GM21786 (cell line): Measurements from ENCODE around the gene PTPRM.

Experiments
- ATAC-seq: cut with Tn5 transposase; IDR thresholded peaks from one replicate; pipeline ENCODE4 v1.9.1; 2021; ENCODE audit not compliant: unreplicated experiment

The PTPRM gene

DNA sequence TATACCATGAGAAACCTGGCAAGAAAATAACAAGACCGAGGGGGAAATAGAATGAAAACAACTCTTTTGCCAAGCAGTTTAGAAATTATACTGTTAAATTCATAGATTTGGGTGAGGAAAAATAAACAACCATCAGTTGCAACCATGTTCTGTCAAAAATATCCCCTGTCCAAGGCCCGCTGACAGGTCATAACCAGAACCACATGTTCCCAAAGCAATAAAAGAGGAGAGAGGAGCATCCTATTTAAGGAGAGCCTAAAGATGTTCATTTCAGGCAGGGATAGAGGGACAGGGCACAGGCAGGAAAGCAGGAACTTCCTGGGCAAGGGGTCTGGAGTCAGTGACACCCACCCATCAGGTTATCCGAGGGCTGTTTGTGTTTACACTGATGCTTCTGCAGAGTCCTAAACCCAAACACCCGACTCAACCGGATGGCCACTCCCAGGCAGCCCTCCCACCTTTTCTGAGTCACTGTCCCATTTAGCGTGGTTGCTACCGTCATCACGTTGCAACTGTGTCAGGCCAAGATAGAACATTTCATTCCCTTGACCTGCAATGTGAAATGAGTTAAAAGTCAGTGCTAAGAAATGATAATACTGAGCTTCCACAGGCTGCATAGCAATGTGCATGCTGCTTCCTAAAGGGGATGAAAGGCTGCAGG is 573.9 kb downstream of the PTPRM start:
- no peak for ATAC-seq

DNA sequence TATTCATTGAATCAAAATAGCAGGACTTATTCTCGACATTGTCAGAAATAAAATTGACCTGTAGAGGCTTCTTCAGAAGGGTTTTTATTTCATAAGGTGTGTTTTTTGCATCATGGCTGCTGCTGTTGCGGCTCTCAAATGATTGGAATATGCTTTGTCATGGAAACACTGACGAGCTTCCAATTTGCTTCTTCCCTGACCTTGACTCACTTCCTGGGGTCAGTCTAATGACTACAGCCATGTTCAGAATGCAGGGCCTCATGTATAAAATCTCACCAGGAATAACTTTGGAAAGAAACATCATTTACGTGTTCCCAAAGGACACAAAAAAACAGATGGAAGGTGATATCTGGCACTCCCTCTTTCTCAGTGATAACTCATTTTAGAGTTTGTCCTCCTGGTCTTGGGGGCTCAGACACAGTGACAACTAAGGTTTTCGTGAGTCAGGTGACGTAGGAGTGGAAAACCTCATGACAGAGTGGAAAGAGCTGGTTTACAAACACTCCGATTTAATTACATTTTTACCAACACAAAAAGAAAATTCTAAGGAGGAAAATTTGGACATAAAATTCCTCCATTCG is 575.1 kb downstream of the PTPRM start:
- no peak for ATAC-seq

DNA sequence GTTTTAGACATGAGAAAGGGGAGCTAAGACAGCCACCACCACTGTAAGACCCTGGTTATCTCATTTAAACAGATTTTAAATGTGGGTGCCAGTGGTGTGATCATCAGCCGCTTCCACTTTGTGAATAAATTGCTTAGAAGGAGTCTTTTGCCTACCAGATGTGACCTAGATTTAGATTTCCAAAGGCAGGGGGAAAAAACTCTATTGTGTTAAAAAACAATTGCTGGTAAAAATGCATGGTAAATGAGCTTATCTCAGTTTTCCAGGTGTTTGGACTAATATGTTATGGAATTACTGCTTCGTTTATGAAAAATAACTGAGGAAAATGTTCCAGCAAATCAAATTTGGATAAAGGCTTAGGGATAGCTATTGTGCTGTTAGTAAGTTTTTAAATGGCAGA is 575.8 kb downstream of the PTPRM start:
- no peak for ATAC-seq

DNA sequence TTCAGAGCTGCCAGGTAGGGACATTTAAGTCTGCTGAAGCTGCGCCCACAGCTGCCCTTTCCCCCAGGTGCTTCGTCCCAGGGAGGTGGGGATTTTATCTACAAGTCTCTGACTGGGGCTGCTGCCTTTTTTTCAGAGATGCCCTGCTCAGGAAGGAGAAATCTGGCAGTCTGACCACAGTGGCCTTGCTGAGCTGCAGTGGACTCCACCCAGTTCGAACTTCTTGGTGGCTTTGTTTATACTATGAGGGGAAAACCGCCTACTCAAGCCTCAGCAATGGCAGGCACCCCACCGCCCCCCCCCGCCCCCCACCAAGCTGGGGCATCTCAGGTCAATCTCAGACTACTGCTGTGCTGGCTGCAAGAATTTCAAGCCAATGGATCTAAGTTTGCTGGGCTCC is 584.1 kb downstream of the PTPRM start:
- ATAC-seq, result no peak

DNA sequence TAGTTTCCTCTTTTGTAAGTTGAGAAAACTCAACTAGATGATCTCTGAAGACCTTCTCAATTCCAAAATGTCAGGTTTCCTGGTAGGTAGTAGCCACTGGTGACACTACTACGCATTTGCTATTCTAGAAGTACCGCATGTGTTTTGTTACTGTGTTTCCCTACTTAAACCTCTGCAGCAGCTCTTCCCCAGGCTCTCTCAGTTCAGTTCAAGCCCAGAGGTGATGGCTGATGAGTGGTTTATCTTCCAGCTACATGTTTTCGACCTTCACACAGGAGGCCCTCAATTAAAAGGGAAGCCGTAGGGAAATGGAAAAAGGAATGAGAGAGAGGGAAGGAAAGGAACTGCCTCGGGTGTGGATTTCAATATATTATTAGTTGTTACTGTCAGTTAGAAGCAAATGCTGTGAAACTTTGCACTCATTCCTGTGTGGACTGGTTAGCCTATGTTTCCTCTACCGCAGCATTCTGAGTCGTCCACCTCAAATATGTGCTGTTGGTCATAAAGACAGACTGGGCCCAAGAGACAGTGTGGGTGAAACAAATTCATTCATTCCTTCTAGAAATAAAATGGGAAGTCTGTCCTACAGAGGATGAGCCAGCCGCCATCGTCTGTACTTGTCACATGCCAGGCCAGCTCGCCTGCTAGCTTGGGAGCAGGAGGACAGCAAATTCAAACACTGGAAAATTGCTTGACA is 586.9 kb downstream of the PTPRM start:
- no peak for ATAC-seq

DNA sequence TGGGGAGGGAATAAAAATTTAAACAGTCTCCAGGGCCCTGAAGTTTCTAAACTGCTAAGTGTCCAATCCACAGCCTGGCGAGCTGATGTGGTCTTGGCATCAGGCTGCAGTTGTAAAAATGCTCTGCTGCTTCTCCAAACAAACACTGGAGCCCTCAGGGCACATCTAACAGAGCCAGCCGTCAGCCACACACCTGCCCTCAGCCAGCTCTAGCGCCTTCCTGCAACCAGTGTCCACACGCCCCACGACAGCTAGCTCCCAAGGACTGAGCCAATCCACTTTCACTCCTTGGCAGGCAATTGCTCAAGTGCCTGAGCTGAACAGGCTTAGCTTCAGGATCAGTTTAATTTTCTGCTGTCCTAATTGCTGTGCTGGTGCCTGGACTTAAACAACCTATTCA is 595.7 kb downstream of the PTPRM start:
- ATAC-seq, result no peak

DNA sequence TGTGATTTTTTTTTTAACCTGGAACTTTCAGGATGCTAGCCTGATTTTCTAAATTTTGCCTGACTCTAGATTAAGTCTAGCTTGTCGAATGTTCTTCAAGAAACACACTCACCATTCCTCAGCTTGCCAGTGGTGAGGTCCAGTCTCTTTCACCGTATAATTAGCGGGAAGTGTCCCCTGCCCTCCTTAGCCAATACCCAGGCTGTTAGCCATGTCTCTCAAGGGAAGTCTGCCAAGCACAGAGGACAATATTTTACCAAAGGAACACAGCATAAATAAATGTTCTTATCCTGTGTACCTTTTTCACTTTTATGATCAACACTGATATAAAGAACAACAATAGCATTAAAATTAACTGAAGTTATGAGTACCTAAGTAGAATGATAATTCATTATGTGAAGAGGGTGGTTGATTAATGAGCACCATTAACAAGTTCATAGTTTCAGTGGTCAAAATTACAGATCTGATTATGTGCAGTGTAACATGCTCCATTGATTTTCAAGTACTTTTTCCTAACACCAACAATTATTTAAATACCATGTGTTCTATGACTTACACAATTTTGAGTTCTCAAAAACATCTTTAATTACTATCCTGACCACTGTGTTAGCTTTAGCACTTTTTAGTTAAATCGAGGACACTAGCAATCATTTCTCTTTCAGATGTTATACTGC is 596.3 kb downstream of the PTPRM start:
- ATAC-seq, result no peak

DNA sequence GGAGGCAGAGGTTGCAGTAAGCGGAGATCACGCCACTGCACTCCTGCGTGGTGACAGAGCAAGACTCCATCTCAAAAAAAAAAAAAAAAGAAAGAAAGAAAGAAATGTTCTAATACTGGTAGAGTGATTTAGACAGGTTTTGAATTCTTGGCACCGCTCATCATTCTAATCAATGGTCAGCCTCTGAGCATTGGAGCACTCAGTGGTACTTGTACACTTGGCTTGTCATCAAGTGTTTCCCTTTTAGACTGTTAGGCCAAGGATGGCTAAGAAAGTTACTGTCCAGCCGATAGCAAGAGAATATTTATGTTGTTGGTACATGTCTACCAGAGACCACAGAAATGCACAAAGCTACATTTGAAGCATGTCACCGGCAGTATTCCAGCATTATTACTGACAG is 598.0 kb downstream of the PTPRM start:
- ATAC-seq, result no peak

DNA sequence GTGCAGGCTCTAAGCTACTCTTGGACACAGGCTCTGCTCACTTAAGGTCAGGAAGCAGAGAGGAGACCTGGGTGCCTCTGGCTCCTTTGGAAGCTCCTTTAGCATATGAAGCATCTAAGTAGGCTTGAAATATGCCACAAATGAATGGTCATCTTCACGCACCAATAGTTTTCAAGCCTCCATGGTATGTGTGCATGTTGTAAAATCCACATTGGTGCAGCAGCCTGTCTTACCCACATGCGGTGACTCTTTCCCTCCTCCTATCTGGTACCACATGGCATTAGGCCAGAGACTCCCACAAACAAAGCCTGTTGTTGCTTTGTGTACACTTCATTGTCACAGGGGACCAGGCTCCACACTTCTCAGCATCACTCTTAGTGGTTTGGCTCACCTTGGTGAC is 599.9 kb downstream of the PTPRM start:
- no peak for ATAC-seq

DNA sequence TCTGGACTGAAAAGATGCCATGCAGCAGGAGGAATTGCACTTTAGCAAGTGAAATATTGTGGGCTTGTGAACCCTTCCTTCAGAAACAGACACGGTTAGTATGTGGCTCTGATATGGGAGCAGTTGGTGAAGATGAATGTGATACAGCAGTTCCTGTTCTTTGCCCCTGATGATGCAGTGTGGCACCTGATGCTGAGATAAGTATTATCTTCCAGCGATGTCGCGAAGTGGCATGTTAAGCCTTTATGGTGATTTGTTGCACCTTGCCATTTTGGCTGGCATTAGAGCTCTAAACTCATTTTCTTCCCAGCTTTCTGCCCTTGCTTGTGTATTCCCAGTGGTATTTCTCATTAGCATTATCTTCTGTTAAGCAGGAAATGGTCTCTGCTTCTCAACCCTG is 600.6 kb downstream of the PTPRM start:
- ATAC-seq, result no peak

DNA sequence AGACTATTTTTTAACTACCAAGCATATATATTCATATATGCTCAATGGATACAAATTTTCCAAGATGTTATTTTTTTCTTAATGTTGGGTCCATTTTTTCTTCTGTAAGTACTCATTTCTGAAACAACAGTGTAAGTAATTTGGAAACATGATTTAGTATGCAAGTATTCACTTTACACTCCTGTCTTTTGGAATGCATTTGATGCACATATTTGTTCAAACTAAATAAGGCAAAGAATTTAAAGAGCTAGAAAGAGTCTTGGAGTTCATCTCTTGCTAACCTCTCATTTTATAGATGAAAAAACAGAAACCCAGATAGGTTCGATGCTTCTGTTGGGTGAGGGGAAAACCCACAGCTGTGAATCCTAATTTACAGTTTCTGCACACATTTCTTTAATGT is 602.6 kb downstream of the PTPRM start:
- ATAC-seq, result no peak

DNA sequence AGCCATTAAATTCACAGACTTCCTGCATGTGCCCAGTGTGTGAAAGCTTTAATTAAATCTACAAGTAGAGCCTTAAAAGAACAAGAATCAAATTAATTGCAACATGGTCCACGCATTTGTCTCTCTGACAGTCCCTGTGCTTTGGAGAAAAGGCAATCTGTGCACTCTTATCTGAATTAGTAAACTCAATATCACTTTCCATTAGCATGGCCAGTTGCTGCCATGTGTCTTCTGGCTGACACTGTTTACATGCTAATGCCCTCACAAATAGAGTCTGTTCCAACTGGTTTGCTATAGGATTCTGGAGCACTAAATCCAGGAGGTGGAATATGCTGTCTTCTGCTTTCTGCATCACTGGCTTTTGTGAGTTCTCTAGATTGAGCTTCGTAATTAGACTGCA is 607.7 kb downstream of the PTPRM start:
- ATAC-seq, result no peak

DNA sequence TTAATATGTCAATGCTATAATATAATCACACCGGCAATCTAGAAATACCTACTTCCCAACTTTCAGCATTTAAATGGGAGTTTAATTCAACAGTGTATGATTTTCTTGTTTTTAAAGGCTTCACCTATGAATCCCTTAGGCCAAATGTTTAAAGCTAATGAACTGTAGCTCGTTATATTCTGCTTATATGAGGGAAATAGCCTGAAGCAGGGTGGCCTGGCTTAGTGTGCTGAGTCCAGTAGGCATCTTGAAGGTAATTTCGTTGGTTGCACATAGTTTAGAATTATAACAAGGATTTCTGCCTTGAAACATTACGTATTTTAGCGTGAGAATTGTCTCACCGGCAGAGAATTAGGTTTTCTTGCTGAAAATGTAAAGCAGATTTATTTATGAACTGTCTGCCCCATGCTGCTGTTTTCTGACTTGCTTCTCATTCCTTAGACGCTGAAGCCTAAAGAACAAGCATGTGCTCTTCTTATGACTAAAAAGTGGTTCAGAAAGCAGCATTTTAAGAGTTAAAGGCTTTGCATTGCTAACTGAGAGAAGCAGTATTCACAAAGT is 608.5 kb downstream of the PTPRM start:
- ATAC-seq, result no peak

DNA sequence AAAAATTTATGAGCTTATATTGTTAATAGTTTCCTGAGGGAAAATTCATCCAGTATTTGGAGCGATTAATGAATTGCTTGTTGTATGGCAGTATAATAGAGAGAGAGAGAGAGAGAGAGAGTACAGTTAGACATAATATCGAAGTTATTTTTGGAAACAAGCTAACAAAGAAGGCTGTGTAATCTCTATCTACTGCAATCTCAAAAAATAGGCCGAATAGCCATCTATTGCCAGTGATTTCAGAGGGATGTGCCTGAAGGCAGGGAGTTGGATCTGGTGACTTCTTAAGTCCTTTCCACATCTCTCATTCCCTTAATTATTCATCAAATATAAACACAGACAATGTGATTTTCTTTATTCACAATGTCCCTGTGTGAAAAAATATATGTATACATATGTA is 609.0 kb downstream of the PTPRM start:
- ATAC-seq, result no peak

DNA sequence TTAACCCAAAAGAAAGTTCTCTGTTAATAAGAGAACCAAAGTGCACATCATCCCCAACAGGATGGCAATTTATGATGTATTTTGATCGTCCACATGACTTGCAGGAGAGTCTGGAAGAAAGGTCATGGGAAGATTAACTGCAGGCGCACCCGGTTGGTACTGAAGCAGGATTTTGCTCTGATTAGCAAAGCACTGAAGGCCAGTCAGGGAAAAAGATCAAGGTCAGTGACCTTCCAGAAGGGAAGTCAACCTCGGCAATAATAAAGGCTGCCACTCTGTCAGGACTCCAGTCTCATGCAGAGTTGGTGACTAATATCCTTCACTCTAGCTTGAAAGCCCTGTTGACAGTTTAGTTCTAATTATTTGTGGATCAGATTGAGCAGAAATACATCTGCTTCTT is 609.4 kb downstream of the PTPRM start:
- ATAC-seq, result no peak

DNA sequence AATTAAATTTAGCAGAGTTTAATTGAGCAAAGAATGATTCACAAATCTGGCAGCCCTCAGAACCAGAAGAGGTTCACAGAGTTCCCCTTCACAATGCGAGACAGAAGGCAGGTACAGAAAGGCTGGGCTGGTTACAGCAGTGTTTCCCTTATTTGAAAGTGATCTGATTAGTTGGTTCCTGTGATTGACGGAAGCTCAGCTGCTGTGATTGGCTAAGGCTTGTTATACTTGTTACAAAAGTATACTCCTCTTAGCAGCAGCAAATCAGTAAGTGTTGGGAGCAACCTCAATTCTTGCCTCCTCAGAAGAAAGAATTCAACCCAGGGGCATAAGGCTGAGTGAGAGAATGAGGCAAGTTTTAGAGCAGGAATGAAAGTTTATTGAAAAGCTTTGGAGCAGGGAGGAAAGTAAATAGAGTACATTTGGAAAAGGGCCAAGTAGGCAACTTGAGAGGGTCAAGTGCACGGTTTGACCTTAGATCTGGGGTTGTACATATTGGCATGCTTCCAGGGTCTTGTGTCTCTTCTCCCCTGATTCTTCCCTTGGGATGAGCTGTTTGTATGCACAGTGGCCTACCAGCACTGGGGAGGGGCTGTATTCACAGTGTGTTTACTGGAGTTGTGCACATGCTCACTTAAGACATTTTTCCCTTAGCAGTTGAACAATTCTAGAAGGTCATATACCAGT is 610.4 kb downstream of the PTPRM start:
- no peak for ATAC-seq

DNA sequence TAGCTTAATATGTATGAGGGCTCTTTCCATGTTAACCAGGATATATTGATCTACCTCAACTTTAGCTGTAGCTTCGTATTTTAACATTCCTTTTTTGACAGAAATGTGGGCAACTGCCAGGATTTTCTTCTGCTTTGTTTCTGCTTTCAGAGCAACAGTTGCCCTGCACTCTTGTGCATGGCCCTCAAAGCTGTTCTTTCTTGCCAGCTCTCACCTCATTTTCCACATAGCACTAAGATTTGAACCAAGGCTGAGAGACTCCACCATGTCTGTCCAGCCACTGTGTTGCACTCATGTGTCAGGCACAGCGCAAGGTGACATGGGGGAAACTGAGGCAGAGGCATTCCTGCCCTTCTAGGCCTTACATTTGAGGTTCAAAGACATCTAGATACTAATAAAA is 619.3 kb downstream of the PTPRM start:
- ATAC-seq, result no peak

DNA sequence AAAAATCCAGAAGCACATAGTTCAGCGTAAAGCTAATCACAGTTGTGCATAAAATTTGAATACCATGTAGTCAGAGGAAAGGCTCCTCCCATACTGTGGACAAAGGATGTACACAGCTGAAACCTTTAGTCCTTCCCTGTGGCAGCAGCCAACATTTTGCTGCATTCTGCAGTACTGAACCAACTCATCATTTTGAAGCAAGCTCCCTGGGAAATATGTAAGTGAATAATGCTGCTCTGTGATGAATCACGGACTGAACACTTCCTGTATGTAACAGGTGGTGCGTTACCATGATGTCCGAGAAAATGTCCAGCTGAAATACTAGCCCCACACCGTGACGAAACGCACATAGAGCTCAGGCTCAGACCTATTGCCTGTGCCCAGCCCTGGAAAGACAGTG is 621.1 kb downstream of the PTPRM start:
- no peak for ATAC-seq

DNA sequence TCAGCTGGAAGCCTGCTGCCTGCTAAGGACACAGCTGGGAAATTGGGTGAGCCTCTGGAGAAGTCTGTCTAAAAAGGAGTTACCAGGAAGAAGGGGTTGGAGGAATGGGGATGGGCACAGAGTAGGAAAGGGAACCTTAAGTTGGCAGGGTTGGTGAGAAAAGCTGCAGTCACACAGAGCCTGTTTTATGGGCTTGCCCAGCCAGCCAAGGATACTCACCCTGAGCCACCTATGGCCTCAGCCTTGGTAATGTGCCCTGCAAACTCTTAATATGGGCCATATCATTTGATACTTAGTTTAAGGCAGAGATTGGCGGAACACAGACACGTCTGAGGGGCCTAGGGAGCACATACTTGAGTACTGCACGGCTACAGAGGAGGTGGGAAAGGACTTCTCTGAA is 623.9 kb downstream of the PTPRM start:
- ATAC-seq, result no peak

DNA sequence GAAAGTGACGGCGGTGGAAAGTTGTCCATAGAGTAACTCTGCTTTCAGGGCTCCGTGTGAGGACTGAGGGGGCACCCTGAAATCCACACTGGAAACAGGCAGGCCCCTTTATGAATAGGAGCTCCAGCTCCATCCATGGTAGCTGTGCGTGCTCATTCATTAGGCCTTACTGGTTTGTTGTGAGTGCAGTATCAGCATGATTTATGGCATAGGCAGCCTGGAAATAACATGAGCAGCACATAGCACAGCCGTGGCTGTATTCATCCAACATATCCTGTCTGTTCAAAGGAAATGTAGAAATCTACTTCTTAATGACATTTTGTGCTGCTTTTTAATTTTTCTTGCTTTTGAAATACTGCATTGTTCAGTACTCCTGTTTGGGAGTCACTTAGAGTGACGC is 627.3 kb downstream of the PTPRM start:
- no peak for ATAC-seq

DNA sequence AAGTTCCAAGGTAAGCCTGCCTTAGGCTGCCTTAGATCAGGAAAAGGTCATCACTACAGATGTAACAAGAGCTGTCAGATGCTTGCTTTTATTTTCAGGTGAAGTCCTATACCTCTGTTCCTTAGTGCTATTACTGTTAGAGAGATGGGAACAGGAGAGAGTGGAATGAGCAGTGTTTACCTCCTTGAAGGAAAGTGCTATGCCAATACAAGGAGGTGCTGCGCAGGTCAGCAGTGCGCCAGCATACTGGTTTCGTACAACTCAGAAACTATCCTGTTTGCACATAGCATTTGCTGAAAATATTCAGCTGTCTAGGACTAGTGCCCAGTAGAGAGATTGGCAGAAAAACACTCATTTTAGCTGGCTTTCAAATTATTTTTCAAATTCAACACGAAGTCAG is 629.1 kb downstream of the PTPRM start:
- ATAC-seq, result no peak
